HepG2 (cell line): ENCODE measurements around the gene IL17A. TPM values are rescaled to one million over a fixed set of nuclear protein-coding genes. Genes with fewer than 3 reads are reported as not detected.

Experiments used
- ATF7 ChIP-seq, 2 experiments: fragments of 450-650 bp in 1 of 2; sonication (generic) in 1 of 2; formaldehyde crosslinking in 1 of 2; IDR thresholded peaks; 2 replicates each; pipeline versions ENCODE4 v1.4.0 to v1.6.1; 2016 to 2020; ENCODE audit warnings: antibody characterized with exemption in 1 of 2, mild to moderate bottlenecking in 1 of 2, missing genetic modification reagents in 1 of 2
- FOXK1 ChIP-seq: sonication (generic); formaldehyde crosslinking; IDR thresholded peaks from 2 replicates; pipeline ENCODE4 v1.4.0; 2020; ENCODE audit warnings: low read depth, missing genetic modification reagents, borderline replicate concordance
- HNRNPLL ChIP-seq: fragments of 200-400 bp; formaldehyde crosslinking; IDR thresholded peaks from 2 replicates; pipeline ENCODE4 v1.6.1; 2017; ENCODE audit warnings: mild to moderate bottlenecking, low read depth, low read length; ENCODE audit not compliant: poor library complexity, severe bottlenecking
- LBX2 ChIP-seq: sonication (generic); formaldehyde crosslinking; IDR thresholded peaks from 2 replicates; pipeline ENCODE4 v1.5.0; 2020; ENCODE audit warnings: missing genetic modification reagents, mild to moderate bottlenecking, borderline replicate concordance
- LCORL ChIP-seq, 2 experiments: fragments of 450-650 bp in 1 of 2; sonication (generic) in 1 of 2; formaldehyde crosslinking in 1 of 2; IDR thresholded peaks; 2 replicates each; pipeline versions ENCODE4 v1.5.0 to v1.6.1; 2017 to 2020; ENCODE audit warnings: antibody characterized with exemption in 1 of 2, missing genetic modification reagents in 1 of 2
- NFRKB ChIP-seq: fragments of 450-650 bp; IDR thresholded peaks from 2 replicates; pipeline ENCODE4 v1.6.1; 2017
- PRMT3 ChIP-seq: sonication (generic); formaldehyde crosslinking; IDR thresholded peaks from 2 replicates; pipeline ENCODE4 v1.8.1; 2022; ENCODE audit warnings: low read depth, mild to moderate bottlenecking, moderate library complexity, missing genetic modification reagents, borderline replicate concordance
- SMC3 ChIP-seq: IDR thresholded peaks from 2 replicates; pipeline ENCODE4 v1.6.1; 2011; ENCODE audit warnings: low read length, improper control_type of control experiment
- TEAD2 ChIP-seq: sonication (generic); formaldehyde crosslinking; IDR thresholded peaks from 2 replicates; pipeline ENCODE4 v1.9.0; 2021; ENCODE audit warnings: missing genetic modification reagents
- WIZ ChIP-seq: sonication (generic); formaldehyde crosslinking; IDR thresholded peaks from 2 replicates; pipeline ENCODE4 v1.5.1; 2020; ENCODE audit warnings: mild to moderate bottlenecking, missing genetic modification reagents
- ZMYM2 ChIP-seq: sonication (generic); formaldehyde crosslinking; IDR thresholded peaks from 2 replicates; pipeline ENCODE4 v1.8.0; 2022; ENCODE audit warnings: mild to moderate bottlenecking, missing genetic modification reagents
- ZNF343 ChIP-seq: sonication (generic); formaldehyde crosslinking; IDR thresholded peaks from 2 replicates; pipeline ENCODE4 v1.4.0; 2020; ENCODE audit warnings: mild to moderate bottlenecking, missing genetic modification reagents
- ZNF546 ChIP-seq: sonication (generic); formaldehyde crosslinking; conservative IDR thresholded peaks from 2 replicates; pipeline ENCODE4 v1.8.1; 2023; ENCODE audit warnings: mild to moderate bottlenecking, missing genetic modification reagents
- polyA plus RNA-seq, 8 experiments: library from polyadenylated mRNA; depleted of rRNA in 3 of 8; stranded (reverse) in 7 of 8; unstranded in 1 of 8; fragments of >200 nt; fragmentation: Illumina TruSeq in 4 of 8; extraction: Trizol in 4 of 8; gene quantifications; 2 replicates each; pipeline versions ENCODE4 v1.2.1 to v1.2.3, GENCODE V29; 2011 to 2016; ENCODE audit warnings: low read depth in 4 of 8, missing spikeins in 1 of 8, mixed read lengths in 1 of 8; ENCODE audit not compliant: insufficient read depth in 1 of 8
- total RNA-seq, 5 experiments: library from RNA; depleted of rRNA; stranded (reverse); fragments of >200 nt; fragmentation: Illumina TruSeq; extraction: Trizol; gene quantifications; 2 replicates each; pipeline ENCODE4 v1.2.3, GENCODE V29; 2016; ENCODE audit warnings: low read depth in 1 of 5
- TF ChIP-seq, protein P1 (sequence below): sonication (generic); formaldehyde crosslinking; conservative IDR thresholded peaks from 2 replicates; pipeline ENCODE4 v1.4.0; 2020; ENCODE audit warnings: missing genetic modification reagents
- TF ChIP-seq, protein P2 (sequence below): sonication (generic); formaldehyde crosslinking; IDR thresholded peaks from 2 replicates; pipeline ENCODE4 v1.4.0; 2020; ENCODE audit warnings: missing genetic modification reagents
- TF ChIP-seq, protein P3 (sequence below), 2 experiments: fragments of 450-650 bp in 1 of 2; sonication (generic) in 1 of 2; formaldehyde crosslinking in 1 of 2; IDR thresholded peaks; 2 replicates each; pipeline versions ENCODE4 v1.6.1 to v1.8.0; 2016 to 2022; ENCODE audit warnings: antibody characterized with exemption in 1 of 2, mild to moderate bottlenecking in 1 of 2, missing genetic modification reagents in 1 of 2

The IL17A gene
- total and polyA plus RNA-seq, 2 of the 13 experiments (the other 11 are each of a cell fraction or from before 2014, with no cell fraction given): not detected

DNA sequence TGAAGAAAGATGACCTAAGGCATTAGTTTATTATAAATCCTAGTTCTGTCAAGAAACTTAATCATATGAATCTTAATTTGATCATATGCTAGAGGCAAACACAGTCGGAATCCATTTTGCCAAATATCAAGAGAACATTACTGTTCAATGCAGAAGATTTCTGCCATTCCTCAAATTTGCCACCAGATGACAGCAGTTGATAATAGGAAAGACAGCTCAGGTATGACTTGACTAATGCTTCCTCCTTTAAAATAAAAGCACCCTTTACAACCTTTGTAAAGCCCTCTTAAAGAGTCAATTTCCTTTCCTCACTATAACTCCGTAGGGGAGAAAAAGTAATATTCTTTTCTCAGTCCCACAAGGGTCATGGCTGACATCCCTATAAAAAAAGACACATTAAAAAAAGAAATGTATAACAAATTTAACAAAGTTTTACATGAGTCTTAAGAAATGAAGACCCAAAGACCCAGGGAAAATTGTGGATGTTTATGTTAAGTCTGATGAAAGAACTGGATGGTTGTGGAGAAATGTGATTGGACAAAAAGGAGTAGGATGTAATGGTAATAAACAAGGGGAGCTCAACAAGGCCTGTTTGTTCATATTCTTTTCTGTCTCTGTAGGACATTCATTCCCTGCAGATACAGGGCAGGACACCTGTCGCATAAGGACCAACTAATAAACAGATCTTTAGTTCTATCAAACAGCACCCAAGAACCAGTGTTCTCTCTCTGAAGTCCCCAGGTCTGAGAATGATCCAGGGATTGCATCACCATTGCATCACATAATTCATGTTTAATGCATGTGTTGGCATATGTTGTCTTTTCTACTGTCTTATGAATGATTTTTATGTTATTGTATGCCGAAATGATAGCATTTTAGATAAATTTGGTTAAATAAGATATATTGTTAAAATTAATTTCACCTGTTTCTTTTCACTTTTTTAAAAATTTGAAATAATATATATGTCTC lies 23.0 kb upstream of the IL17A start (continued):
- TF ChIP-seq WIZ (CRISPR knock-in tag) (no peak), HNRNPLL (no peak), PRMT3 (no peak), ZNF546 (CRISPR knock-in tag) (no peak), FOXK1 (CRISPR knock-in tag) (no peak), LCORL (IDR thresholded peaks at IDR 0.05) (no peak), LCORL (CRISPR knock-in tag; IDR thresholded peaks at IDR 0.05) (no peak), SMC3 (peak; percentile 98), ATF7 (IDR thresholded peaks at IDR 0.05) (0 out of 2 replicates have a peak, but pooled peaks have one; percentile 30), ATF7 (CRISPR knock-in tag; IDR thresholded peaks at IDR 0.05) (no peak), LBX2 (CRISPR knock-in tag) (no peak), ZNF343 (CRISPR knock-in tag) (no peak), ZMYM2 (CRISPR knock-in tag) (no peak), NFRKB (no peak), TEAD2 (CRISPR knock-in tag) (no peak)
- TF ChIP-seq, protein P1, sequence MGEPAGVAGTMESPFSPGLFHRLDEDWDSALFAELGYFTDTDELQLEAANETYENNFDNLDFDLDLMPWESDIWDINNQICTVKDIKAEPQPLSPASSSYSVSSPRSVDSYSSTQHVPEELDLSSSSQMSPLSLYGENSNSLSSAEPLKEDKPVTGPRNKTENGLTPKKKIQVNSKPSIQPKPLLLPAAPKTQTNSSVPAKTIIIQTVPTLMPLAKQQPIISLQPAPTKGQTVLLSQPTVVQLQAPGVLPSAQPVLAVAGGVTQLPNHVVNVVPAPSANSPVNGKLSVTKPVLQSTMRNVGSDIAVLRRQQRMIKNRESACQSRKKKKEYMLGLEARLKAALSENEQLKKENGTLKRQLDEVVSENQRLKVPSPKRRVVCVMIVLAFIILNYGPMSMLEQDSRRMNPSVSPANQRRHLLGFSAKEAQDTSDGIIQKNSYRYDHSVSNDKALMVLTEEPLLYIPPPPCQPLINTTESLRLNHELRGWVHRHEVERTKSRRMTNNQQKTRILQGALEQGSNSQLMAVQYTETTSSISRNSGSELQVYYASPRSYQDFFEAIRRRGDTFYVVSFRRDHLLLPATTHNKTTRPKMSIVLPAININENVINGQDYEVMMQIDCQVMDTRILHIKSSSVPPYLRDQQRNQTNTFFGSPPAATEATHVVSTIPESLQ: no peak
- TF ChIP-seq, protein P2, sequence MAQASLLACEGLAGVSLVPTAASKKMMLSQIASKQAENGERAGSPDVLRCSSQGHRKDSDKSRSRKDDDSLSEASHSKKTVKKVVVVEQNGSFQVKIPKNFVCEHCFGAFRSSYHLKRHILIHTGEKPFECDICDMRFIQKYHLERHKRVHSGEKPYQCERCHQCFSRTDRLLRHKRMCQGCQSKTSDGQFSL (CRISPR knock-in tag): no peak
- TF ChIP-seq, protein P3, sequence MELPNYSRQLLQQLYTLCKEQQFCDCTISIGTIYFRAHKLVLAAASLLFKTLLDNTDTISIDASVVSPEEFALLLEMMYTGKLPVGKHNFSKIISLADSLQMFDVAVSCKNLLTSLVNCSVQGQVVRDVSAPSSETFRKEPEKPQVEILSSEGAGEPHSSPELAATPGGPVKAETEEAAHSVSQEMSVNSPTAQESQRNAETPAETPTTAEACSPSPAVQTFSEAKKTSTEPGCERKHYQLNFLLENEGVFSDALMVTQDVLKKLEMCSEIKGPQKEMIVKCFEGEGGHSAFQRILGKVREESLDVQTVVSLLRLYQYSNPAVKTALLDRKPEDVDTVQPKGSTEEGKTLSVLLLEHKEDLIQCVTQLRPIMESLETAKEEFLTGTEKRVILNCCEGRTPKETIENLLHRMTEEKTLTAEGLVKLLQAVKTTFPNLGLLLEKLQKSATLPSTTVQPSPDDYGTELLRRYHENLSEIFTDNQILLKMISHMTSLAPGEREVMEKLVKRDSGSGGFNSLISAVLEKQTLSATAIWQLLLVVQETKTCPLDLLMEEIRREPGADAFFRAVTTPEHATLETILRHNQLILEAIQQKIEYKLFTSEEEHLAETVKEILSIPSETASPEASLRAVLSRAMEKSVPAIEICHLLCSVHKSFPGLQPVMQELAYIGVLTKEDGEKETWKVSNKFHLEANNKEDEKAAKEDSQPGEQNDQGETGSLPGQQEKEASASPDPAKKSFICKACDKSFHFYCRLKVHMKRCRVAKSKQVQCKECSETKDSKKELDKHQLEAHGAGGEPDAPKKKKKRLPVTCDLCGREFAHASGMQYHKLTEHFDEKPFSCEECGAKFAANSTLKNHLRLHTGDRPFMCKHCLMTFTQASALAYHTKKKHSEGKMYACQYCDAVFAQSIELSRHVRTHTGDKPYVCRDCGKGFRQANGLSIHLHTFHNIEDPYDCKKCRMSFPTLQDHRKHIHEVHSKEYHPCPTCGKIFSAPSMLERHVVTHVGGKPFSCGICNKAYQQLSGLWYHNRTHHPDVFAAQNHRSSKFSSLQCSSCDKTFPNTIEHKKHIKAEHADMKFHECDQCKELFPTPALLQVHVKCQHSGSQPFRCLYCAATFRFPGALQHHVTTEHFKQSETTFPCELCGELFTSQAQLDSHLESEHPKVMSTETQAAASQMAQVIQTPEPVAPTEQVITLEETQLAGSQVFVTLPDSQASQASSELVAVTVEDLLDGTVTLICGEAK (IDR thresholded peaks at IDR 0.05): no peak
- TF ChIP-seq, protein P3 (CRISPR knock-in tag; IDR thresholded peaks at IDR 0.05): no peak
